GM19193 (cell line): Measurements from ENCODE around the gene NHLH1.

Experiments
- POLR2A ChIP-seq: IDR thresholded peaks from 4 replicates; pipeline ENCODE4 v1.6.1; 2011; ENCODE audit not compliant: insufficient read depth, insufficient read length; ENCODE audit errors: extremely low read depth

Gene NHLH1

GRCh38 chr1:160353223-160353622 lies 13.6 kb upstream of the NHLH1 start:
- no peak for TF ChIP-seq POLR2A

GRCh38 chr1:160354388-160354985 lies 12.4 kb upstream of the NHLH1 start:
- TF ChIP-seq POLR2A, result no peak

GRCh38 chr1:160357286-160358002 lies 9.4 kb upstream of the NHLH1 start:
- no peak for TF ChIP-seq POLR2A

- no peak for TF ChIP-seq POLR2A
These were observed 8.8 kb upstream of the NHLH1 start for GRCh38 chr1:160358073-160358472.

- no peak for TF ChIP-seq POLR2A
These were observed 7.2 kb upstream of the NHLH1 start for GRCh38 chr1:160359559-160360226.

- TF ChIP-seq POLR2A, result no peak
These were observed 6.6 kb upstream of the NHLH1 start for GRCh38 chr1:160360227-160360695.

GRCh38 chr1:160361199-160361598 lies 5.7 kb upstream of the NHLH1 start:
- TF ChIP-seq POLR2A, result no peak

GRCh38 chr1:160361814-160362167 lies 5.1 kb upstream of the NHLH1 start:
- no peak for TF ChIP-seq POLR2A

- no peak for TF ChIP-seq POLR2A
These were observed 4.5 kb upstream of the NHLH1 start for GRCh38 chr1:160362168-160362957.

GRCh38 chr1:160363010-160363409 lies 3.9 kb upstream of the NHLH1 start:
- no peak for TF ChIP-seq POLR2A

- no peak for TF ChIP-seq POLR2A
These were observed 2.7 kb upstream of the NHLH1 start for GRCh38 chr1:160363951-160364735.

GRCh38 chr1:160365325-160365724 lies 1.5 kb upstream of the NHLH1 start:
- TF ChIP-seq POLR2A, result no peak

- no peak for TF ChIP-seq POLR2A
These were observed 637 bp downstream of the NHLH1 start for GRCh38 chr1:160367516-160367900.
